ENCODE results near the gene POLR1A.

Gene POLR1A

DNA sequence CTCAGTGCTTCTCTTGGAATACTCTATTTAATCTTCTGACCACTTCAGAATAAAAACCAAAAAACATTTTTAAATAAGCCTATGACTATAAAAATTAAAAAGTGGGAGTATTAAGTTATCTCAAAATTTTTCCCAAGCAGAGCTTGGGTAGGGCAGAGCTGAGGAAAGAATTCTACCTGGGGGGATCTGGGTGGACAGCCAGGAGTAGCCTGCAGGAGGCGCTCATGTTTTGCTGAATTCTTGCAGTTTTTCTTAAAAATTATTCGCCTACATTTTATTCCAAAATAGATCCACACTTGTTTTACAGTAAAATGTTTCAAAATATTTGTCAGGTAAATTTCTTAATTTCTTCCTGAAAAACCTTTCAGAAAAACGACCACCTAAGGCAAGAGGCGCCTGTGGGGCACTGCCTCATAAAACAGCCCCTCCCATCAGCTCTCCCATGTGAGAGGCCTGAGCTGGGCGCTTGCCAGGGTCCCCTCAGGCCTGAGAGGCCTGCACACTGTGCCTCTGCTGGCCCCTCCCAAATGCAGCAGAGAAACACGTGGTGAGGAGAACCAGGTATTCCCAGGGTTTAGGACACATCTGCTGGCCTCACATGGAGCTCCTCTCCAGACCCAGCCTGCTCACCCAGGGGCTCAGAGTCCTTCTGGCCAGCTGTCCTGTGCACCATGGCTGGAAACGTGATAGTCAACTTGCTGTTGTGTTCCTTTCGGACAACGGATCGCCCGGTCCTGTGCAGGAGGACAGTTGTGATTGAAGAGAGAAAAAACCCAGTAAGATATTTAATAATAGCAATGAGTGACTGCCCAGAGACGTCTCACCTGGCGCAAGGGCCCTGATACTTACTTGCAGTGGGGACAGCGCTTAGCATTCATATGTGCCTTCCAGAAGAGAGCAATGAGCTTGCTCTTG, 17.5 kb downstream of the POLR1A start (continued):
- TF ChIP-seq, protein P1, sequence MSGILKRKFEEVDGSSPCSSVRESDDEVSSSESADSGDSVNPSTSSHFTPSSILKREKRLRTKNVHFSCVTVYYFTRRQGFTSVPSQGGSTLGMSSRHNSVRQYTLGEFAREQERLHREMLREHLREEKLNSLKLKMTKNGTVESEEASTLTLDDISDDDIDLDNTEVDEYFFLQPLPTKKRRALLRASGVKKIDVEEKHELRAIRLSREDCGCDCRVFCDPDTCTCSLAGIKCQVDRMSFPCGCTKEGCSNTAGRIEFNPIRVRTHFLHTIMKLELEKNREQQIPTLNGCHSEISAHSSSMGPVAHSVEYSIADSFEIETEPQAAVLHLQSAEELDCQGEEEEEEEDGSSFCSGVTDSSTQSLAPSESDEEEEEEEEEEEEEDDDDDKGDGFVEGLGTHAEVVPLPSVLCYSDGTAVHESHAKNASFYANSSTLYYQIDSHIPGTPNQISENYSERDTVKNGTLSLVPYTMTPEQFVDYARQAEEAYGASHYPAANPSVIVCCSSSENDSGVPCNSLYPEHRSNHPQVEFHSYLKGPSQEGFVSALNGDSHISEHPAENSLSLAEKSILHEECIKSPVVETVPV (CRISPR knock-in tag; IDR thresholded peaks at IDR 0.05): no peak
- no peak for TF ChIP-seq OSR1 (CRISPR knock-in tag; IDR thresholded peaks at IDR 0.05)
- no peak for TF ChIP-seq TOX (CRISPR knock-in tag; IDR thresholded peaks at IDR 0.05; ENCODE audit: borderline replicate concordance)

- no peak for TF ChIP-seq PPARA (CRISPR knock-in tag; IDR thresholded peaks at IDR 0.05; ENCODE audit: borderline replicate concordance)
- no peak for TF ChIP-seq TCF4 (CRISPR knock-in tag; IDR thresholded peaks at IDR 0.05; ENCODE audit: borderline replicate concordance)
- no peak for TF ChIP-seq OSR1 (CRISPR knock-in tag; IDR thresholded peaks at IDR 0.05)
- no peak for TF ChIP-seq ZNF8 (CRISPR knock-in tag; IDR thresholded peaks at IDR 0.05)
- TF ChIP-seq, protein P2, sequence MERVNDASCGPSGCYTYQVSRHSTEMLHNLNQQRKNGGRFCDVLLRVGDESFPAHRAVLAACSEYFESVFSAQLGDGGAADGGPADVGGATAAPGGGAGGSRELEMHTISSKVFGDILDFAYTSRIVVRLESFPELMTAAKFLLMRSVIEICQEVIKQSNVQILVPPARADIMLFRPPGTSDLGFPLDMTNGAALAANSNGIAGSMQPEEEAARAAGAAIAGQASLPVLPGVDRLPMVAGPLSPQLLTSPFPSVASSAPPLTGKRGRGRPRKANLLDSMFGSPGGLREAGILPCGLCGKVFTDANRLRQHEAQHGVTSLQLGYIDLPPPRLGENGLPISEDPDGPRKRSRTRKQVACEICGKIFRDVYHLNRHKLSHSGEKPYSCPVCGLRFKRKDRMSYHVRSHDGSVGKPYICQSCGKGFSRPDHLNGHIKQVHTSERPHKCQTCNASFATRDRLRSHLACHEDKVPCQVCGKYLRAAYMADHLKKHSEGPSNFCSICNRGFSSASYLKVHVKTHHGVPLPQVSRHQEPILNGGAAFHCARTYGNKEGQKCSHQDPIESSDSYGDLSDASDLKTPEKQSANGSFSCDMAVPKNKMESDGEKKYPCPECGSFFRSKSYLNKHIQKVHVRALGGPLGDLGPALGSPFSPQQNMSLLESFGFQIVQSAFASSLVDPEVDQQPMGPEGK (CRISPR knock-in tag; IDR thresholded peaks at IDR 0.05; ENCODE audit: borderline replicate concordance): no peak
- TF ChIP-seq ZFP30 (CRISPR knock-in tag; IDR thresholded peaks at IDR 0.05): no peak
- no peak for TF ChIP-seq ESRRG (CRISPR knock-in tag; IDR thresholded peaks at IDR 0.05)
- no peak for TF ChIP-seq SNAI2 (CRISPR knock-in tag; IDR thresholded peaks at IDR 0.05)
- no peak for TF ChIP-seq TSHZ2 (CRISPR knock-in tag; IDR thresholded peaks at IDR 0.05)
- no peak for TF ChIP-seq RARB (CRISPR knock-in tag; IDR thresholded peaks at IDR 0.05)
- TF ChIP-seq ZNF70 (CRISPR knock-in tag; IDR thresholded peaks at IDR 0.05): no peak
- no peak for TF ChIP-seq BACH2 (CRISPR knock-in tag; IDR thresholded peaks at IDR 0.05; ENCODE audit: borderline replicate concordance)
- TF ChIP-seq ARNTL (CRISPR knock-in tag; IDR thresholded peaks at IDR 0.05; ENCODE audit: borderline replicate concordance, low read depth): no peak
Measured at GRCh38 chr2:86082756-86083155, 22.9 kb downstream of the POLR1A start.

DNA sequence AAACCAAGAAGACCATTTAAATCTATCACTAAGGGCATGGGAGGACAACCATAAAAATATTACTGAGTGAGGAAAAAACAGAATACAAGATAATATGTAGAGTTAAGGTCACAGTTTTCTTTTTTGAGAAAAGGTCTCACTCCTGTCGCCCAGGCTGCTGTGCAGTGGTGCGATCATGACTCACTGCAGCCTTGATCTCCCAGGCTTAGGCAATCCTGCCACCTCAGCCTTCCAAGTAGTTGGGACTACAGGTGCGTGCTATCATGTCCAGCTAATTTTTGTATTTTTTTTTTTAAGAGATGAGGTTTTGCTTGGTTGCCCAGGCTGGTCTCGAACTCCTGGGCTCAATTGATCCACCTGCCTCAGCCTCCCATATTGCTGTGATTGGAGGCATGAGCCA, 24.0 kb downstream of the POLR1A start:
- no peak for ATAC-seq
- TF ChIP-seq ZNF70 (CRISPR knock-in tag; IDR thresholded peaks at IDR 0.05): no peak
- TF ChIP-seq TOX (CRISPR knock-in tag; IDR thresholded peaks at IDR 0.05; ENCODE audit: borderline replicate concordance): no peak
- no peak for TF ChIP-seq BACH2 (CRISPR knock-in tag; IDR thresholded peaks at IDR 0.05; ENCODE audit: borderline replicate concordance)
- TF ChIP-seq ISL1 (CRISPR knock-in tag; IDR thresholded peaks at IDR 0.05): no peak
- TF ChIP-seq ZNF8 (CRISPR knock-in tag; IDR thresholded peaks at IDR 0.05): no peak
- no peak for TF ChIP-seq ZFP3 (CRISPR knock-in tag; IDR thresholded peaks at IDR 0.05)
- TF ChIP-seq GLIS3 (CRISPR knock-in tag; IDR thresholded peaks at IDR 0.05): no peak
- TF ChIP-seq RARB (CRISPR knock-in tag; IDR thresholded peaks at IDR 0.05): no peak
- no peak for TF ChIP-seq TSHZ2 (CRISPR knock-in tag; IDR thresholded peaks at IDR 0.05)
- no peak for TF ChIP-seq POU6F1 (CRISPR knock-in tag; IDR thresholded peaks at IDR 0.05; ENCODE audit: borderline replicate concordance, low read depth)
- TF ChIP-seq CREB5 (CRISPR knock-in tag; IDR thresholded peaks at IDR 0.05; ENCODE audit: low read depth): no peak
- no peak for TF ChIP-seq ZC3H10 (CRISPR knock-in tag; IDR thresholded peaks at IDR 0.05)
- no peak for TF ChIP-seq OSR1 (CRISPR knock-in tag; IDR thresholded peaks at IDR 0.05)

More at GRCh38 chr2:86082756-86083155, 22.9 kb downstream of the POLR1A start:
- ATAC-seq: no peak

Measured in SK-N-SH treated with all-trans-retinoic acid at 6 μM for 48 hours (cell line).